ENCODE results near the gene ZNF620.

DNA sequence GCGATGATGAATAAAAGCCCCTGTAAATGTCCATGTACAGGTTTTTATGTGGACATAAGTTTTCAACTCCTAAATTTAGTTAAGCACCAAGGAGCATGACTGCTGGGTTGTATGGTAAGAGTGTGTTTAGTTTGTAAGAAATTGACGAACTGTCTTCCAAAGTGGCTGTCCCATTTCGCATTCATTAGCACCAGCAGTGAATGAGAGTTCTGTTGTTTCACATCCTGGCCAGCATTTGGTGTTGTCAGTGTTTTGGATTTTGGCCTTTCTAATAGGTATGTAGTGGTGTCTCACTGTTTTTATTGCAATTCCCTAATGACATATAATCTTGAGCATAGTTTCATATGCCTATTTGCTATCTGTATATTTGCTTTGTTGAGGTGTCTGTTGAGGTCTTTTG, 22.6 kb downstream of the ZNF620 start:
- TF ChIP-seq EP300 (IDR thresholded peaks at IDR 0.05) (no peak), RARB (CRISPR knock-in tag; IDR thresholded peaks at IDR 0.05) (no peak), JUN (IDR thresholded peaks at IDR 0.05) (no peak), RAD21 (conservative IDR thresholded peaks at IDR 0.05 in 1 of 2, IDR thresholded peaks at IDR 0.05 in 1 of 2) (no peak), POLR2A (IDR thresholded peaks at IDR 0.05; ENCODE audit: low read length) (no peak)
- TF ChIP-seq, protein P1, sequence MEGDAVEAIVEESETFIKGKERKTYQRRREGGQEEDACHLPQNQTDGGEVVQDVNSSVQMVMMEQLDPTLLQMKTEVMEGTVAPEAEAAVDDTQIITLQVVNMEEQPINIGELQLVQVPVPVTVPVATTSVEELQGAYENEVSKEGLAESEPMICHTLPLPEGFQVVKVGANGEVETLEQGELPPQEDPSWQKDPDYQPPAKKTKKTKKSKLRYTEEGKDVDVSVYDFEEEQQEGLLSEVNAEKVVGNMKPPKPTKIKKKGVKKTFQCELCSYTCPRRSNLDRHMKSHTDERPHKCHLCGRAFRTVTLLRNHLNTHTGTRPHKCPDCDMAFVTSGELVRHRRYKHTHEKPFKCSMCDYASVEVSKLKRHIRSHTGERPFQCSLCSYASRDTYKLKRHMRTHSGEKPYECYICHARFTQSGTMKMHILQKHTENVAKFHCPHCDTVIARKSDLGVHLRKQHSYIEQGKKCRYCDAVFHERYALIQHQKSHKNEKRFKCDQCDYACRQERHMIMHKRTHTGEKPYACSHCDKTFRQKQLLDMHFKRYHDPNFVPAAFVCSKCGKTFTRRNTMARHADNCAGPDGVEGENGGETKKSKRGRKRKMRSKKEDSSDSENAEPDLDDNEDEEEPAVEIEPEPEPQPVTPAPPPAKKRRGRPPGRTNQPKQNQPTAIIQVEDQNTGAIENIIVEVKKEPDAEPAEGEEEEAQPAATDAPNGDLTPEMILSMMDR (IDR thresholded peaks at IDR 0.05) = no peak
- TF ChIP-seq, protein P2, sequence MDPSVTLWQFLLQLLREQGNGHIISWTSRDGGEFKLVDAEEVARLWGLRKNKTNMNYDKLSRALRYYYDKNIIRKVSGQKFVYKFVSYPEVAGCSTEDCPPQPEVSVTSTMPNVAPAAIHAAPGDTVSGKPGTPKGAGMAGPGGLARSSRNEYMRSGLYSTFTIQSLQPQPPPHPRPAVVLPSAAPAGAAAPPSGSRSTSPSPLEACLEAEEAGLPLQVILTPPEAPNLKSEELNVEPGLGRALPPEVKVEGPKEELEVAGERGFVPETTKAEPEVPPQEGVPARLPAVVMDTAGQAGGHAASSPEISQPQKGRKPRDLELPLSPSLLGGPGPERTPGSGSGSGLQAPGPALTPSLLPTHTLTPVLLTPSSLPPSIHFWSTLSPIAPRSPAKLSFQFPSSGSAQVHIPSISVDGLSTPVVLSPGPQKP (IDR thresholded peaks at IDR 0.05; ENCODE audit: low read depth, low read length) = no peak
